22Rv1 (cell line): ENCODE results near the gene SRSF7.
"Not testable (repeated sequence)": the region's sequence is repeated elsewhere in the genome, so short reads cannot be mapped to it uniquely, and the experiment has no call there.

Source experiments
- H3K27ac ChIP-seq: fragments of 450-650 bp; 2 replicates; pipeline ENCODE4 v1.5.1; 2017
- CTCF ChIP-seq: fragments of 450-650 bp; IDR thresholded peaks from 2 replicates; pipeline ENCODE4 v1.5.1; 2017; ENCODE audit warnings: mild to moderate bottlenecking
- ZFX ChIP-seq: fragments of 450-650 bp; IDR thresholded peaks from 2 replicates; pipeline ENCODE4 v1.6.1; 2017; ENCODE audit warnings: antibody characterized with exemption, borderline replicate concordance

The SRSF7 gene

GRCh38 chr2:38716185-38716584 is 35.0 kb downstream of the SRSF7 start:
- no peak for TF ChIP-seq CTCF
- TF ChIP-seq ZFX, result no peak
- no peak overlapping the region for H3K27ac ChIP-seq

GRCh38 chr2:38714941-38715340 is 36.2 kb downstream of the SRSF7 start:
- H3K27ac ChIP-seq, result not testable (repeated sequence)

GRCh38 chr2:38713338-38713737 is 37.8 kb downstream of the SRSF7 start:
- H3K27ac ChIP-seq, result no peak overlapping the region
- no peak for TF ChIP-seq CTCF
- TF ChIP-seq ZFX, result no peak

- no peak for TF ChIP-seq ZFX
- TF ChIP-seq CTCF, result no peak
- no peak overlapping the region for H3K27ac ChIP-seq
These were observed 38.3 kb downstream of the SRSF7 start for GRCh38 chr2:38712871-38713270.

DNA sequence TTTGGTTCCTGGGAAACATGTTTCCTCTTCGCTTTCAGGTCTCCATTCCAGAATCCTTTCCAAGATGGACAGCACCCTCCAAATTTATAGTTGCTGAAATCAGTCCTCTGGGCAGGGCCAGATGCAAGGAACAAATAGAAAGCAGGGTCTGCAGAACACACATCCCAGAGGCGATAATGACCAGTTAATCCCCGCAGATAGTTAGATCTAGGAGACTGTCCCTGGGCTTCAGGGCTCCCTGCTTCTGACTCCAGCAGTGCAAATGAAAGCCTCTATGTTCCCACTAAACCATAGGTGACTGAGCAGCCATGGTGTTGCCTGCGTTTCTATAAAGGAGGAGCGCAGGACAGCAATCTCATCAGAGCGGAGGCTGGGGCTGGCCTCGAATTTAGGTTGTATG is 38.7 kb downstream of the SRSF7 start:
- H3K27ac ChIP-seq, result no peak overlapping the region
- no peak for TF ChIP-seq ZFX

DNA sequence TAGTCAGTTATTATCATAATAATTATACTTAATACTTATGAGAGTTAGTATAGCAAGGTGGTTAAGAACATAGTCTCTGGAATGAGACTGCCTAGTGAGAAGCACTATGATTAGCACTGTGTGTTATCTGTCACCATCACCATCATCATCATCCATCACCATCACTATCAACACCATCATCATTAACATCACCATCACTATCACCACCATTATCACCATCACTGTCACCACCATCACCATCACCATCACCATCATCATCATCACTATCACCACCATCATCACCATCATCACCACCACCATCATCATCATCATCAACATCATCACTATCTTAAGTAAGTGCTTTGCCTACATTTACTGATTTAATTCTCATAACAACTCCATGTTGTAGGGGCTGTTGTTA is 39.6 kb downstream of the SRSF7 start:
- TF ChIP-seq CTCF (no peak), ZFX (no peak)

GRCh38 chr2:38709567-38710194 is 41.5 kb downstream of the SRSF7 start:
- TF ChIP-seq CTCF (no peak), ZFX (no peak)
- H3K27ac ChIP-seq, result no peak overlapping the region

More for the DNA sequence above, 39.6 kb downstream of the SRSF7 start:
- no peak overlapping the region for H3K27ac ChIP-seq

GRCh38 chr2:38708900-38709566 is 42.1 kb downstream of the SRSF7 start:
- H3K27ac ChIP-seq, result no peak overlapping the region
- TF ChIP-seq CTCF (no peak), ZFX (no peak)

DNA sequence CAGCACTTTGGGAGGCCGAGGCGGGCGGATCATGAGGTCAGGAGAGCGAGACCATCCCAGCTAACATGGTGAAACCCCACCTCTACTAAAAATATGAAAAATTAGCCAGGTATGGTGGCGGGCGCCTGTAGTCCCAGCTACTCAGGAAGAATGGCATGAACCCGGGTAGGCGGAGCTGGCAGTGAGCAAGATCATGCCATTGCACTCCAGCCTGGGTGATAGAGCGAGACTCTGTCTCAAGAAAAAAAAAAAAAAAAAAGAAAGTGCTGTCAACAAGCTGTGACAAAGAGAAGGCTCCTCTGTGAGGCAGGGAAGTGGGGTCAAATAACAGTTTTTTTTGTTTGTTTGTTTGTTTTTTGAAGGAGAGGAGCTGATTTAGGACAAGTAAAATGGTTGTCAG is 42.7 kb downstream of the SRSF7 start:
- not testable (repeated sequence) for H3K27ac ChIP-seq
